HUES6 (cell line): Measurements from ENCODE around the gene ARNT2.

Source experiments
- H3K27ac ChIP-seq: 2 replicates; pipeline ENCODE4 v1.7.0; 2013; ENCODE audit warnings: low read depth, mild to moderate bottlenecking, low read length, inconsistent platforms
- H3K27me3 ChIP-seq: 2 replicates; pipeline ENCODE4 v1.6.1; 2013; ENCODE audit warnings: low read length; ENCODE audit not compliant: control insufficient read depth, insufficient read depth
- H3K36me3 ChIP-seq: 2 replicates; pipeline ENCODE4 v1.6.1; 2013; ENCODE audit warnings: low read length; ENCODE audit not compliant: control insufficient read depth, insufficient read depth
- H3K4me1 ChIP-seq: 2 replicates; pipeline ENCODE4 v1.6.1; 2013; ENCODE audit warnings: low read length; ENCODE audit not compliant: control insufficient read depth, insufficient read depth
- H3K4me3 ChIP-seq: 2 replicates; pipeline ENCODE4 v1.5.1; 2013; ENCODE audit warnings: low read depth, low read length
- H3K9ac ChIP-seq: one replicate; pipeline ENCODE4 v1.6.1; 2013; ENCODE audit warnings: mild to moderate bottlenecking, low read length
- H3K9me3 ChIP-seq: 2 replicates; pipeline ENCODE4 v1.6.1; 2013; ENCODE audit warnings: low read depth, low read length; ENCODE audit not compliant: control insufficient read depth, insufficient read depth

The ARNT2 gene

DNA sequence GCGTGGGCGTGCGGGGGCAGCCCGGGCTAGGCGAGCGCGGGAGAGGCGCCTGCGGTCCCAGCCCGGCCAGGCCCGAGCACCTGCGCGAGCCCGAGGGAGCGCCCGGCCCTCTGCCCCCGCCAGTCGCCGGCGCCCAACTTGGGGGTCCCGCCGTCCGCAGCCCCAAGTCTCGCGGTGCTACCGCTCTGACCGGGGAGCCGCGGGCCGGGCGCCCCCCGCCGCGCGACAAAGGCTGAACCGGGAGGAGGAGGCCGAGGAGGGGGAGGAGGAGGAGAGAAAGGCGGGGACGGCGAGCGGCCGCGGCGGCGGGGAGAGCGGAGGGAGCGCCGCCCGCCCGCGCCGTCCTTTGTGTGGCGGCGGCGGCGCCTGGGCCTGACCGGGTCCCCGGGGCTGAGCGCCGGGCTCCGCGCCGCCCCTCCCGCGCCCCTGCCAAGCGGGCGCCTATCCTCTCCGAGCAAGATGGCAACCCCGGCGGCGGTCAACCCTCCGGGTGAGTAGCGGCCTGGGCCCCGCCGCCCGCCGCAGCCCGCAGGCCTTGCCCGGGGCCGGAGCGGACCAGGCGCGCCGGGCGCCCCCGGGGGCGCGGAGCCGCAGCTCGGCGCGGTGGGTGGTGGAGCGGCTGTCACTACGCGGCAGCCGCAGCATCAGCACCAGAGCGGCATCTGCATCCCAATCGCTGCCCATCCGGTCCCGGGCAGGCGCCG is at the start of gene ARNT2:
TSS of gene ARNT2 (plus strand) at position 326 of the 704 bp plus-strand sequence. CDS start at position 460, 134 bp downstream.
- H3K9ac ChIP-seq, result peak within 1 kb of the TSS; percentile 78
- peak within 1 kb of the TSS; percentile 71 for H3K4me3 ChIP-seq
- H3K9me3 ChIP-seq, result no peaks in the 10 kb centered on the region
- no peaks in the 10 kb centered on the region for H3K4me1 ChIP-seq
- H3K27ac ChIP-seq, result peak within 1 kb of the TSS; percentile 32; the same call in 1 of the 2 replicates
- H3K36me3 ChIP-seq, result no peaks in the 10 kb centered on the region
- peaks cover 52% of the 10 kb centered on the region for H3K27me3 ChIP-seq

DNA sequence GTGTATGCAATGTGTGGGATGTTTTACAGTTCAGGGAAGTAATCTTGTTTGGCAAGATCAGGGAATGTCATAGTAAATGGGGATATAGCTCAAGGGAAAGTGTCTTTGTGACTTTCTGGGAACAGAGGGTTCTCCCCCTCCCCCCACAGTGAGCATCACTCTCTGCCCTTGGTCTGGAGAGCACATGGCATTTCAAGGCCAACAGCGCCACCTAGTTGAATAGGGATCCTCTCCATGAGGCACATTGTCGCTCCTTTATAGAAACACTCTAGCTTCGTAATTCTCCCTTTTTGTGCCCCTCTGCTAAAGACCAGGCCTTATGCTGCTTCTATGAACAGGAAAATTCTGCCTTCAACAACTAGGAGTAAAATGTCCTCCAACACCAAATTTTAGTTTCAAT is 37.1 kb upstream of the ARNT2 start:
- no peak overlapping the region for H3K4me3 ChIP-seq
- H3K9ac ChIP-seq, result no peak overlapping the region
- peaks cover 28% of the 10 kb centered on the region for H3K9me3 ChIP-seq
- no peaks in the 10 kb centered on the region for H3K36me3 ChIP-seq
- no peak overlapping the region for H3K27ac ChIP-seq
- no peaks in the 10 kb centered on the region; the same call in 1 of the 2 replicates for H3K27me3 ChIP-seq
- H3K4me1 ChIP-seq, result no peaks in the 10 kb centered on the region

DNA sequence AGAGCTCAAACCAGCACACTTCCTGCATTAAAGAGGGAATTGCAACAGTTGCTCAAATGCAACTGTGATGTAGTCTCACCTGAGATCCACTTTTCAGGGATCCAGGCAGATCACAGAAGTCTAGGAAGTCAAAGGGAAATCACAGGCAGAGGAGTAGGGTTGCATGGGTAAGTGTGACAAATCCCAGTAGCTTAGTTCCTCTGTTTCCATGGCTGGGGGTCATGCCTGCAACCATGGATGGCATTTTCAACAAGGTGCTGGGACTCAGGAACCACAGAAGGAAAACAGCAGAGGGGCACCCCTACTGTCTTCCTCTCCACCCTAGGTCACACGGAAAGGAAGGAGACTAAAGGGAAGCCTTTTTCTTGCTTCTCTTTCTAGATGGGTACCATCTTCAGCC is 36.5 kb upstream of the ARNT2 start:
- no peaks in the 10 kb centered on the region; the same call in 1 of the 2 replicates for H3K27me3 ChIP-seq
- H3K36me3 ChIP-seq, result no peaks in the 10 kb centered on the region
- H3K4me1 ChIP-seq, result no peaks in the 10 kb centered on the region
- H3K9ac ChIP-seq, result no peak overlapping the region
- peaks cover 28% of the 10 kb centered on the region for H3K9me3 ChIP-seq
- no peak overlapping the region for H3K27ac ChIP-seq
- no peak overlapping the region for H3K4me3 ChIP-seq

DNA sequence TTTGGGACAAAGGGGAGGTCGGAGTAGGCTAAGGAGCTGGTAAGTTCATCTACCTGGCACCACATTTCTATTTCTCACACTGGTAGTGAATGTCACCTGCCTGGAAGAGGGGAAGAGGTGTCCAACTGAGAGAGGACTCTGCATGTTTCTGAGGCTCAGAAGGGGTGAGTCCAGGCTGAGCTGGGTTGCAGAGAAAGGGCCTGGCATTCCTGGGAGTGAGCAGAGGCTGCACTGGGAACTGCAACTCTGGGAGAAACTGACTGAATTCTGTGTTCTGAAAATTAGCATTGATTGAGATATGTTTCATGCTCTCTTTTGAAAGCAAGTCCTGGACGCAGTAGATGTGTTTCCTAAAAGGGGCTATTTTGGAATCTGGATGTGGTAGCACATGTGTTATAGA is 32.3 kb upstream of the ARNT2 start:
- H3K9me3 ChIP-seq, result peaks cover 25% of the 10 kb centered on the region
- H3K4me1 ChIP-seq, result no peaks in the 10 kb centered on the region
- no peak overlapping the region for H3K27ac ChIP-seq
- no peaks in the 10 kb centered on the region for H3K36me3 ChIP-seq
- H3K4me3 ChIP-seq, result no peak overlapping the region
- no peak overlapping the region for H3K9ac ChIP-seq
- H3K27me3 ChIP-seq, result no peaks in the 10 kb centered on the region

DNA sequence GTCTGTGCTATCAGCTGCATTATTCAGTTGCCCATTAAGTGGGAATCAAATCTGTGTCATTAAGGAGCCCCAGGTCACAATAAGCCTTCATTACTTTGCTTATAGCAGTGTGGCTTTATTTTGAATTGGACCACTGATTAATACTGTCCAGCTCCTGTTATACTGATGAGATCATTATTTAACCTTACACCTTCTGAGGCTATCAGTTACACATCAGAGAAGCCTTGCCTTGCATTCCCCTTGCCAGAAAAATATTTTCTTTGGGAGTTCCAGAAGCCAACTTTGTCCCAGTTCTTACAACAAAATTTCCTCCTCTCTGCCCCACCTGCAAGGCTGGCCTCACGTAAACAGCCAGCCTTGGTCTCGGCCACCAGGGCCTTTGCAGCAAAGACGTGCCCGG is 29.7 kb upstream of the ARNT2 start:
- H3K27ac ChIP-seq, result no peak overlapping the region
- H3K4me1 ChIP-seq, result no peaks in the 10 kb centered on the region
- 0 out of 2 replicates have a peak, but pooled peaks cover 4% of the 10 kb centered on the region for H3K27me3 ChIP-seq
- H3K4me3 ChIP-seq, result no peak overlapping the region
- peaks cover under 1% of the 10 kb centered on the region; the same call in 1 of the 2 replicates for H3K9me3 ChIP-seq
- no peak overlapping the region for H3K9ac ChIP-seq
- no peaks in the 10 kb centered on the region for H3K36me3 ChIP-seq

DNA sequence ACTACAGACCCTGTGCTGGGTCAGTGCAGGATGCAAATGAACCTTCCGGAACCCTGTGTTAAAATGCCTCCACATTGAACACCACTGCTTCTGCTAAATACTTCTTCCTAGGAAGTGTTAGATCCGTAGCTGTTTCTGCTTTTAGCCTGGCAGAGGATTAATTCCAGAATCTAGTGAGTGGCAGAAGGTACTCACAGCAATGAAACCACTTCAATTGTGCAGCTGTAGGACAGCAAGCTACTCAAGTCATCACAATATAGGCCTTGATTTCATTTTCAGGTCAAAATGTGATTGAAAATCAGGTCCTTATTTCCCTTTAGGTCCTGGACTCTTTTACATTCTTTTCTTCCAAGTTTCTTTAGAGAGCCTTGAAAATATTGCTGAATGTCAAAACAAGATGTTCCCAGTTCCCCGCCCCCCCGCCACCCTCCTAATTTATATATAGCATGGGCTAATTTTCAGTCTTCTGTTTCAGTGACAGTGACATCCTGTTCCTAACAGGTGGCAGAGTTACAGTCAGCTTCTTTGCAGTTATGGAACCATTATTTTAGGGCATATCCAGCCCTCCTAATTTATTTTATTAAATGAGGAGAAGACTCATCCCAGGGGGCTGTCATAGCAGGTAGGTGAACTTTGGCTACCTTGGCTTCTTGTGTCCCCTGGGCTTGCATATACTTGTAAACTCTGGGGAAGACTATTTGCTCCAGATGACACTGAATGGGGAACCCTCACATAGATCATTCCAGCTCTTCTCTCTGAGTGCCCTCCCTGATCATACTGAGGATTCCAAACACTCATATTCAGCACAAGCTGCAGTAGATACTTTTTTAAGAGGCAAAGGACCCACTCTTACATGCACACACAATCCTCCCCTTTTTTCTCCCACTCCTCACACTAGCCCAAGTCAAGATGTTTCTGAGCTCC is 28.0 kb upstream of the ARNT2 start:
- Histone ChIP-seq H3K9ac (no peak overlapping the region), H3K9me3 (no peaks in the 10 kb centered on the region), H3K27me3 (0 out of 2 replicates have a peak, but pooled peaks cover 4% of the 10 kb centered on the region), H3K27ac (no peak overlapping the region), H3K36me3 (no peaks in the 10 kb centered on the region), H3K4me3 (no peak overlapping the region), H3K4me1 (no peaks in the 10 kb centered on the region)

DNA sequence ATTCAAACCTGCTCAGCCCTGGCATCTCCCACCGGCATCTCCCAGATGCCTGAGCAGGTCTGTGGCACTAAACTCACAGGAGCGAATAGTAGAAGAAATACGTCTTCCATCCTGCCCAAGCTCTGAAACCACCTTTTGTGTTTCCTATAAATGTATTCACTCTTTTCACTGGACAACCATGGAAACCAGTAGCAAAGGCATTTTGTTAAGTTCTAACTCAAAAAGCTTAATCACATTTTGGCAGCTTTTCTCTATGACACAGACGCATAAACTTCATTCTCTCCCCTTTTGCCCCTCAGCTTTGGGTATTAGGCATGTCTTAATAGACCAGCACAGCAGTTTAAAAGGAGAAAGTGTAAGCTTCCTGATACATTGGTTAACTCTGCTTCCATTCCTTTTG is 24.5 kb upstream of the ARNT2 start:
- H3K4me3 ChIP-seq, result no peak overlapping the region
- 0 out of 2 replicates have a peak, but pooled peaks cover 4% of the 10 kb centered on the region for H3K27me3 ChIP-seq
- H3K36me3 ChIP-seq, result no peaks in the 10 kb centered on the region
- no peaks in the 10 kb centered on the region for H3K4me1 ChIP-seq
- no peaks in the 10 kb centered on the region for H3K9me3 ChIP-seq
- no peak overlapping the region for H3K27ac ChIP-seq
- no peak overlapping the region for H3K9ac ChIP-seq

DNA sequence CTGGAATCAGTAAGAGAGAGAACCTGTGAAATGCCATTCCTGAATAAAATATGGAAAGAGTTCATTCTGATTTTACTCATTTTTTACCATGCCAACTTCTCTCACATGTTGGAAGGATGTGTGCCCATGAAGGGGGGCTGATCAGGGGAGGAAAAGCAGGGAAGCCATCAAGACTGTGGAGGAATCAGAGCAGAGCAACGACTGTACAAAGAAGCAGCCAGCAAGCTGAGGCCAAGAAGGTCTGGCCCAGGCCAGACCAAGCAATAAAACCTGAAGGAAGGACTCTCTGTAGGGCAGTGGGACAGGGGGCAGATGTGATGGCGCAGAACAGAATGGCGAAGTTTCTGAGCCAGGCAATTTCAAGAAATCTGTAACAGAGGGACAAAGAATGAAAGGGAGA is 24.0 kb upstream of the ARNT2 start:
- Histone ChIP-seq H3K4me1 (no peaks in the 10 kb centered on the region), H3K9me3 (no peaks in the 10 kb centered on the region), H3K4me3 (no peak overlapping the region), H3K36me3 (no peaks in the 10 kb centered on the region), H3K27me3 (0 out of 2 replicates have a peak, but pooled peaks cover 4% of the 10 kb centered on the region), H3K27ac (no peak overlapping the region), H3K9ac (no peak overlapping the region)

DNA sequence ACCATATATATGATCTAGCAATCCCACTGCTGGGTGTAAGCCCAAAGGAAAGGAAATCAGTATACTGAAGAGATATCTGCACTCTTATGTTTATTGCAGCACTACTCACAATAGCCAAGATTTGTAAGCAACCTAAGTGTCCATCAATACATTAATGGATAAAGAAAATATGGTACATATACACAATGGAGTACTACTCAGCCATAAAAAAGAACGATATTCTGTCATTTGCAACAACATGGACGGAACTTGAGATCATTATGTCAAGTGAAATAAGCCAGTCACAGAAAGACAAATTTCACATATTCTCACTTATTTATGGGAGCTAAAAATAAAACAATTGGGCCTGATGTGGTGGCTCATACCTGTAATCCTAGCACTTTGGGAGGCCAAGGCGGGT is 21.9 kb upstream of the ARNT2 start:
- no peak overlapping the region for H3K27ac ChIP-seq

DNA sequence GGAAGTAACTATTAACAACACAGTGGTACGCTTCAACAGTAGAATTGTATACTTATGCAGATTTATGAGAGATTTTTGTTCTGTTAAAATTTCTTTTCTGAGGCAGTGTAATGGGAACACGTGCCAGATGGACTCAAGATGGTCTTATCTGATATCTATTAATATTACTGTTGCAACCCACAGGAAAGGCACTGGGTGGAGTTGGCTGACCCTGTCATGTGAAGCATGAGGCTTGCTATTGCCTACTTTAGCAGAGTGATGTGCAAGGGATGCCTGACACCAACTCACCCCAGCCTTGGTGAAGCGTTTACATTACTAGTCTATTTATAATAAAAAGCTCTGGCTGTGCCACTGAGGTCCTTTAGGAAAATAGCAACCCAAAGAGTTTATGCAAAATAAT is 19.8 kb upstream of the ARNT2 start:
- Histone ChIP-seq H3K36me3 (no peaks in the 10 kb centered on the region), H3K4me1 (peaks cover 10% of the 10 kb centered on the region; the same call in 1 of the 2 replicates), H3K27ac (no peak overlapping the region), H3K4me3 (no peak overlapping the region), H3K9me3 (no peaks in the 10 kb centered on the region), H3K9ac (no peak overlapping the region), H3K27me3 (no peaks in the 10 kb centered on the region)

More for the DNA sequence above, 21.9 kb upstream of the ARNT2 start:
- Histone ChIP-seq H3K27me3 (0 out of 2 replicates have a peak, but pooled peaks cover 4% of the 10 kb centered on the region), H3K4me1 (peaks cover 10% of the 10 kb centered on the region; the same call in 1 of the 2 replicates), H3K9me3 (no peaks in the 10 kb centered on the region), H3K4me3 (no peak overlapping the region), H3K36me3 (no peaks in the 10 kb centered on the region), H3K9ac (no peak overlapping the region)

DNA sequence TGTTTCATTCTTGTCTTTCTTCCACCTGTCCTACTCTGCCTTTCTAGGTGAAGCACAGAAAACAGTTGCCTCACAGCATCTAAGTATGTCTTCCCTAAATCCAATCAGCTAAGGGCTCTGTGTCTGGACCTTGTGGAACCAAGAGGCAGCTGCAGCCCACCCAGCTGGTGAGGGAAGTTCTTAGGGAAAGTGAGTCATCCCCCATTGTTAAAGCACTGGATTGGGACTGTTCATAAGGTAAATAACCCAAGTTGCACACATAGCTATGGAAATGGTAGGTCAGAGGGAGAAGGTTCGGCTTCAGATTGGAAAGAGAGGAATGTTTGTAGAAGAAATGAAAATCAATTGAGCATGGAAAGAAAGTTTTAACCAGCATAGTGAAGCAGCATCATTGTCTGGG is 18.0 kb upstream of the ARNT2 start:
- Histone ChIP-seq H3K4me1 (peaks cover 10% of the 10 kb centered on the region; the same call in 1 of the 2 replicates), H3K27me3 (no peaks in the 10 kb centered on the region), H3K4me3 (no peak overlapping the region), H3K36me3 (no peaks in the 10 kb centered on the region), H3K27ac (no peak overlapping the region), H3K9ac (no peak overlapping the region), H3K9me3 (no peaks in the 10 kb centered on the region)
